H9 (cell line): Measurements from ENCODE around the gene CARM1. TPM values are rescaled to one million over a fixed set of nuclear protein-coding genes. Genes with fewer than 3 reads are reported as not detected.

Source experiments
- DNase-seq: peaks from one replicate; pipeline ENCODE4 v3.0.0-alpha.2; 2017
- H2AFZ ChIP-seq: one replicate; pipeline ENCODE4 v1.6.1; 2013; ENCODE audit warnings: mild to moderate bottlenecking, low read length, control low read depth, moderate library complexity
- H2AK5ac ChIP-seq: 2 replicates; pipeline ENCODE4 v1.6.1; 2013; ENCODE audit warnings: low read length, control low read depth, mixed read lengths; ENCODE audit not compliant: insufficient read length
- H2BK120ac ChIP-seq: one replicate; pipeline ENCODE4 v1.6.1; 2013; ENCODE audit warnings: low read depth, mild to moderate bottlenecking, low read length, control low read depth, inconsistent platforms; ENCODE audit not compliant: poor library complexity, severe bottlenecking
- H2BK12ac ChIP-seq: 2 replicates; pipeline ENCODE4 v1.6.1; 2013; ENCODE audit warnings: low read length, control low read depth, mixed read lengths, low read depth; ENCODE audit not compliant: insufficient read length
- H2BK15ac ChIP-seq: 2 replicates; pipeline ENCODE4 v1.6.1; 2013; ENCODE audit warnings: low read depth, low read length, control low read depth
- H2BK20ac ChIP-seq: one replicate; pipeline ENCODE4 v1.6.1; 2013; ENCODE audit warnings: low read depth, mild to moderate bottlenecking, low read length, control low read depth, inconsistent platforms; ENCODE audit not compliant: poor library complexity, severe bottlenecking
- H2BK5ac ChIP-seq: 2 replicates; pipeline ENCODE4 v1.6.1; 2013; ENCODE audit warnings: low read length, control low read depth, mixed read lengths; ENCODE audit not compliant: insufficient read length
- H3K14ac ChIP-seq: 2 replicates; pipeline ENCODE4 v1.6.1; 2013; ENCODE audit warnings: low read length, control low read depth; ENCODE audit not compliant: insufficient read depth
- H3K18ac ChIP-seq: 2 replicates; pipeline ENCODE4 v1.6.1; 2013; ENCODE audit warnings: low read depth, mild to moderate bottlenecking, mixed read lengths, low read length, control low read depth; ENCODE audit not compliant: insufficient read length
- H3K23ac ChIP-seq: 2 replicates; pipeline ENCODE4 v1.6.1; 2013; ENCODE audit warnings: low read length, control low read depth, mixed read lengths, low read depth; ENCODE audit not compliant: insufficient read length
- H3K23me2 ChIP-seq: 2 replicates; pipeline ENCODE4 v1.6.1; 2013; ENCODE audit warnings: low read depth, mild to moderate bottlenecking, mixed read lengths, low read length, control low read depth; ENCODE audit not compliant: insufficient read length, poor library complexity, severe bottlenecking
- H3K27ac ChIP-seq: 2 replicates; pipeline ENCODE4 v1.5.1; 2013; ENCODE audit warnings: low read length, control low read depth, mixed read lengths, low read depth; ENCODE audit not compliant: insufficient read length
- H3K27me3 ChIP-seq: 2 replicates; pipeline ENCODE4 v1.6.1; 2013; ENCODE audit warnings: low read length, control low read depth, inconsistent platforms; ENCODE audit not compliant: insufficient read depth
- H3K4ac ChIP-seq: 2 replicates; pipeline ENCODE4 v1.6.1; 2013; ENCODE audit warnings: low read depth, mild to moderate bottlenecking, control low read depth, inconsistent platforms, low read length, moderate library complexity
- H3K4me1 ChIP-seq: 2 replicates; pipeline ENCODE4 v1.6.1; 2013; ENCODE audit warnings: low read length, control low read depth, inconsistent platforms; ENCODE audit not compliant: insufficient read depth
- H3K4me2 ChIP-seq: 2 replicates; pipeline ENCODE4 v1.6.1; 2013; ENCODE audit warnings: low read length, control low read depth, mixed read lengths; ENCODE audit not compliant: insufficient read length, insufficient read depth
- H3K56ac ChIP-seq: 2 replicates; pipeline ENCODE4 v1.6.1; 2013; ENCODE audit warnings: low read depth, mild to moderate bottlenecking, mixed read lengths, low read length, control low read depth; ENCODE audit not compliant: insufficient read length
- H3K79me1 ChIP-seq: 2 replicates; pipeline ENCODE4 v1.6.1; 2013; ENCODE audit warnings: low read depth, mild to moderate bottlenecking, moderate library complexity, low read length, control low read depth, inconsistent platforms; ENCODE audit not compliant: insufficient read depth, poor library complexity, severe bottlenecking
- H3K79me2 ChIP-seq: 2 replicates; pipeline ENCODE4 v1.6.1; 2013; ENCODE audit warnings: low read length, control low read depth, inconsistent platforms; ENCODE audit not compliant: insufficient read depth
- H3K9ac ChIP-seq: 2 replicates; pipeline ENCODE4 v1.6.1; 2013; ENCODE audit warnings: low read length, control low read depth, mixed read lengths; ENCODE audit not compliant: insufficient read length; ENCODE audit errors: extremely low read depth
- H3K9me3 ChIP-seq: one replicate; pipeline ENCODE4 v1.6.1; 2013; ENCODE audit warnings: low read depth, low read length, inconsistent platforms; ENCODE audit not compliant: control insufficient read depth
- H3T11ph ChIP-seq: one replicate; pipeline ENCODE4 v1.6.1; 2013; ENCODE audit warnings: mild to moderate bottlenecking, low read length, control low read depth, inconsistent platforms
- H4K20me1 ChIP-seq: one replicate; pipeline ENCODE4 v1.6.1; 2013; ENCODE audit not compliant: control insufficient read depth, insufficient read length, insufficient read depth
- H4K5ac ChIP-seq: 2 replicates; pipeline ENCODE4 v1.6.1; 2013; ENCODE audit warnings: low read depth, mild to moderate bottlenecking, mixed read lengths, low read length, control low read depth; ENCODE audit not compliant: insufficient read length
- H4K8ac ChIP-seq: replicated peaks from 2 replicates; pipeline ENCODE4 v1.6.1; 2013; ENCODE audit warnings: low read length, control low read depth, mixed read lengths, low read depth; ENCODE audit not compliant: insufficient read length
- H4K91ac ChIP-seq: 2 replicates; pipeline ENCODE4 v1.6.1; 2013; ENCODE audit warnings: low read depth, mild to moderate bottlenecking, moderate library complexity, mixed read lengths, low read length, control low read depth; ENCODE audit not compliant: insufficient read length
- H3K27ac Mint-ChIP-seq, 3 experiments: 2 replicates in 2 of 3; 3 replicates in 1 of 3; pipeline ENCODE4 v1.8.0; 2020 to 2021; ENCODE audit warnings: mixed read lengths in 3 of 3, mild to moderate bottlenecking in 1 of 3, moderate library complexity in 1 of 3
- H3K27me3 Mint-ChIP-seq: 2 replicates; pipeline ENCODE4 v1.8.0; 2021; ENCODE audit warnings: low read depth, mild to moderate bottlenecking, moderate library complexity, mixed read lengths
- H3K36me3 Mint-ChIP-seq, 3 experiments: 2 replicates in 2 of 3; 3 replicates in 1 of 3; pipeline ENCODE4 v1.8.0; 2020 to 2021; ENCODE audit warnings: low read depth in 3 of 3, mixed read lengths in 3 of 3; ENCODE audit not compliant: insufficient read depth in 1 of 3
- H3K4me1 Mint-ChIP-seq, 2 experiments: 2 replicates each; pipeline ENCODE4 v1.8.0; 2020; ENCODE audit warnings: mixed read lengths in 2 of 2
- H3K4me3 Mint-ChIP-seq, 2 experiments: 2 replicates in 1 of 2; 3 replicates in 1 of 2; pipeline ENCODE4 v1.8.0; 2020 to 2021; ENCODE audit warnings: mild to moderate bottlenecking in 2 of 2, mixed read lengths in 2 of 2, moderate library complexity in 1 of 2
- H3K9me3 Mint-ChIP-seq, 2 experiments: 2 replicates in 1 of 2; 3 replicates in 1 of 2; pipeline ENCODE4 v1.8.0; 2020; ENCODE audit warnings: mild to moderate bottlenecking in 2 of 2, mixed read lengths in 2 of 2, moderate library complexity in 1 of 2
- CTCF ChIP-seq: fragments of 200-600 bp; sonication (generic); conservative IDR thresholded peaks from 3 replicates; pipeline ENCODE4 v1.8.0; 2021; ENCODE audit warnings: antibody characterized with exemption, mild to moderate bottlenecking
- WGBS: extraction: QIAGEN DNeasy Blood & Tissue Kit; methylation state at CpG from one replicate; pipeline ENCODE4 v1.1.7; 2013; ENCODE audit warnings: missing lambda C conversion rate, low lambda C conversion rate, mixed read lengths; ENCODE audit not compliant: insufficient read length; ENCODE audit errors: extremely low coverage; 5-methylcytosine and 5-hydroxymethylcytosine counted together
- total RNA-seq: library from RNA; stranded (reverse); gene quantifications from 2 replicates; pipeline ENCODE4 v1.2.1, GENCODE V29; 2021

The CARM1 gene
- total RNA-seq, 1 experiment from 2014 or later: 111 TPM

- Histone ChIP-seq H2AK5ac (no peak overlapping the region), H3K4me1 (no peaks in the 10 kb centered on the region), H4K20me1 (no peaks in the 10 kb centered on the region), H2BK20ac (no peak overlapping the region), H3K9me3 (no peaks in the 10 kb centered on the region), H3K56ac (no peak overlapping the region), H2BK120ac (no peak overlapping the region), H3K79me2 (no peaks in the 10 kb centered on the region), H3K23me2 (no peaks in the 10 kb centered on the region), H3K27ac (no peak overlapping the region), H3K27me3 (no peaks in the 10 kb centered on the region), H4K91ac (no peak overlapping the region), H3K18ac (no peak overlapping the region), H3K23ac (no peak overlapping the region), H3K4me2 (no peak overlapping the region), H3K79me1 (no peaks in the 10 kb centered on the region), H4K8ac (no peak overlapping the region), H3K14ac (no peak overlapping the region), H2BK15ac (no peak overlapping the region), H4K5ac (no peak overlapping the region), H2BK12ac (no peak overlapping the region), H3T11ph (no peak overlapping the region), H3K9ac (no peak overlapping the region), H2AFZ (no peak overlapping the region), H3K4ac (no peak overlapping the region), H2BK5ac (no peak overlapping the region)
- DNase-seq: peak; percentile 14
- no peaks in the 10 kb centered on the region for H3K4me1 Mint-ChIP-seq
- H3K36me3 Mint-ChIP-seq: peaks cover 19 to 69% (median 58%) of the 10 kb centered on the region in 3 experiments; a peak in 6 of 7 replicates
- TF ChIP-seq CTCF: no peak
- WGBS: no CpG with 5 or more reads among the region's 18 CpGs
- H3K9me3 Mint-ChIP-seq: no peaks in the 10 kb centered on the region
- H3K4me3 Mint-ChIP-seq: no peak overlapping the region
- H3K27me3 Mint-ChIP-seq: no peaks in the 10 kb centered on the region
- H3K27ac Mint-ChIP-seq: no peak overlapping the region
Measured at GRCh38 chr19:10912619-10913018, 41.3 kb downstream of the CARM1 start.
